PC-3 (cell line): ENCODE results near the gene KHK. TPM values are rescaled to one million over a fixed set of nuclear protein-coding genes. Genes with fewer than 3 reads are reported as not detected.

ENCODE experiments used
- ATAC-seq: fragments of 200-7000 bp; cut with Tn5 transposase; 2 replicates; pipeline ENCODE4 v1.9.1; 2020; ENCODE audit warnings: mild to moderate bottlenecking, moderate library complexity
- BruUV-seq: library from RNA; stranded (reverse); fragments of 400-500 nt; replicated peaks from 2 replicates; lab custom pipeline; 2021; lab: Mats Ljungman, UMichigan
- CTCF ChIA-PET: fragments of 300-600 bp; sonication (Branson Sonifier 250); formaldehyde crosslinking; loops from one replicate; lab custom pipeline; 2022; ENCODE audit warnings: antibody characterized with exemption; lab: Charles Lee
- POLR2A ChIA-PET: fragments of 300-600 bp; sonication (Branson Sonifier 250); formaldehyde crosslinking; loops from one replicate; lab custom pipeline; 2022; ENCODE audit warnings: antibody characterized with exemption; ENCODE audit not compliant: unreplicated experiment; lab: Charles Lee
- DNase-seq: peaks from one replicate; pipeline ENCODE4 v3.0.0-alpha.2; 2015
- H2AFZ ChIP-seq: fragments of 300-600 bp; sonication (generic); 2 replicates; pipeline ENCODE4 v1.6.0; 2016; ENCODE audit warnings: antibody characterized with exemption, low read length
- H3F3A ChIP-seq: fragments of 300-600 bp; sonication (generic); one replicate; pipeline ENCODE4 v1.6.0; 2017; ENCODE audit warnings: antibody characterized with exemption, low read length, control low read depth, mild to moderate bottlenecking; ENCODE audit not compliant: unreplicated experiment
- H3K27ac ChIP-seq: fragments of 300-600 bp; sonication (generic); 2 replicates; pipeline ENCODE4 v1.5.1; 2016; ENCODE audit warnings: mild to moderate bottlenecking, low read length
- H3K27me3 ChIP-seq: fragments of 300-600 bp; sonication (generic); 2 replicates; pipeline ENCODE4 v1.6.1; 2016; ENCODE audit warnings: low read length, mixed read lengths
- H3K36me3 ChIP-seq: fragments of 300-600 bp; sonication (generic); 2 replicates; pipeline ENCODE4 v1.6.1; 2016; ENCODE audit warnings: low read depth, mixed run types, low read length, mixed read lengths
- H3K4me1 ChIP-seq: fragments of 300-600 bp; sonication (generic); 2 replicates; pipeline ENCODE4 v1.5.1; 2016; ENCODE audit warnings: low read length; ENCODE audit not compliant: insufficient read depth
- H3K4me2 ChIP-seq: fragments of 300-600 bp; sonication (generic); 2 replicates; pipeline ENCODE4 v1.6.0; 2016; ENCODE audit warnings: low read length
- H3K4me3 ChIP-seq: fragments of 300-600 bp; sonication (generic); 2 replicates; pipeline ENCODE4 v1.5.1; 2016; ENCODE audit warnings: mild to moderate bottlenecking, low read length, mixed read lengths
- H3K79me2 ChIP-seq: fragments of 300-600 bp; sonication (generic); 2 replicates; pipeline ENCODE4 v1.6.1; 2017; ENCODE audit warnings: low read length, mixed read lengths
- H3K9ac ChIP-seq: fragments of 300-600 bp; sonication (generic); 2 replicates; pipeline ENCODE4 v1.6.0; 2016; ENCODE audit warnings: mild to moderate bottlenecking, low read length
- H3K9me2 ChIP-seq: fragments of 300-600 bp; sonication (generic); replicated peaks from 2 replicates; pipeline ENCODE4 v1.6.1; 2016; ENCODE audit warnings: mixed run types, low read length, mixed read lengths
- H3K9me3 ChIP-seq: fragments of 300-600 bp; sonication (generic); 2 replicates; pipeline ENCODE4 v1.6.1; 2016; ENCODE audit warnings: low read length, mixed read lengths
- H4K20me1 ChIP-seq: fragments of 300-600 bp; sonication (generic); 2 replicates; pipeline ENCODE4 v1.6.1; 2016; ENCODE audit warnings: low read length, mixed read lengths
- CTCF ChIP-seq: fragments of 300-600 bp; sonication (generic); conservative IDR thresholded peaks from 2 replicates; pipeline ENCODE4 v1.5.1; 2017; ENCODE audit warnings: antibody characterized with exemption, low read depth, mild to moderate bottlenecking, low read length
- EZH2 ChIP-seq: fragments of 300-600 bp; sonication (generic); IDR thresholded peaks from one replicate; pipeline ENCODE4 v1.6.1; 2017; ENCODE audit warnings: antibody characterized with exemption, mild to moderate bottlenecking, low read length; ENCODE audit not compliant: unreplicated experiment
- EZH2phosphoT487 ChIP-seq: fragments of 300-600 bp; sonication (generic); IDR thresholded peaks from 2 replicates; pipeline ENCODE4 v1.6.1; 2018; ENCODE audit warnings: mild to moderate bottlenecking, antibody characterized with exemption, low read length, borderline replicate concordance
- intact Hi-C: fragments of 100-400 bp; cut with micrococcal nuclease; formaldehyde crosslinking; loops from 2 replicates; pipeline ENCODE4 v1.9.0; 2023
- total RNA-seq: library from RNA; depleted of rRNA; stranded (reverse); fragments of >200 nt; gene quantifications from 2 replicates; pipeline ENCODE4 v1.2.3, GENCODE V29; 2014

The KHK gene
- total RNA-seq, 1 experiment from 2014 or later = 11.0 TPM

GRCh38 chr2:27122791-27123190 lies 36.2 kb downstream of the KHK start:
- Histone ChIP-seq H3K27me3 (no peaks in the 10 kb centered on the region), H3K36me3 (no peaks in the 10 kb centered on the region), H3K9ac (no peak overlapping the region), H3K4me1 (no peaks in the 10 kb centered on the region), H3K4me3 (no peak overlapping the region), H3K79me2 (no peaks in the 10 kb centered on the region), H3K4me2 (no peak overlapping the region), H3K9me3 (no peaks in the 10 kb centered on the region), H3K27ac (no peak overlapping the region), H4K20me1 (no peaks in the 10 kb centered on the region), H3K9me2 (no peaks in the 10 kb centered on the region), H3F3A (no peaks in the 10 kb centered on the region), H2AFZ (no peak overlapping the region)
- no TSS peak for BruUV-seq
- TF ChIP-seq EZH2phosphoT487 (no peak), CTCF (no peak), EZH2 (no peak)
- ATAC-seq (no peak), DNase-seq (no peak)
- CTCF ChIA-PET = no interaction called here
- POLR2A ChIA-PET = no interaction called here
- intact Hi-C loops = no loop called here

DNA sequence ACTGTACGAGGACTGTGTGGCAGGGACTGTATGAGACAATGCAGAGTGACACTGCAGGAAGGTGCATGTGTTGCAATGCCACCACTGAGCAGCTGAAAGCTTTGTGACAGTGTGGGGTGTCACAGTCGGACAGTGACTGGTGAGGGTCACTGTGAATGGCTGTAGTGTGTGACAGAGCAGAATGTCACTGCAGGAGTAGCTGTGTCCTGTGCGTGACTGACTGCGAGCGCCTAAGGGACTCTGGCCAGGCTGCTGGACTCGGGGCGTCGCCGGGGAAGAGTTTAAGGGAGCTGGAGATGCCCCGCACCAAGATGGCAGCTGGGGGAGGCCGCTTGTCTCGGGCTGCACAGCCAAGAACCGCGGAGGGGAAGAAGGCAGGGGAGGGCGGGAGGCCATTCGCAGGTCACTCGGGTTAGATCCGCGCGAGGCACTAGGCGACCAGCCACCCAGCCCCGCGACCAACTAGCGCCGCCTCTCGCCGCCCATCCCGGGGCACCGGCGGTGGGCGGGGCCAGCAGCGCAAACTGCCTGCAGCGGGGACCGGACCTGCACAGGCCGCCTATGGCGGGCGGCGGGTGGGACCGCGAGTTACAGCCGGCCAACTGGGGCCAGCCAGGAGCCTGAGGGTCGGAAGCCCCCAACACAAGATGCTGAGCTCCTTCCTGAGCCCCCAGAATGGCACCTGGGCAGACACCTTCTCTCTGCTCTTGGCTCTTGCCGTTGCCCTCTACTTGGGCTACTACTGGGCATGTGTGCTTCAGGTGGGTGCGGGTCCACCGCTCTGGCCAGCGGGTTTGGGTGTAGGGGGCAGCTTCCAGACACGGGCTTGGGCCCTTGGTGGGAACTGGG lies 37.0 kb downstream of the KHK start, which contains the start of gene ABHD1:
ABHD1 (plus strand) TSS at position 514 of the 849 bp plus-strand sequence; CDS start at position 648, 134 bp downstream.
- no peaks in the 10 kb centered on the region for H3K79me2 ChIP-seq
- TF ChIP-seq CTCF = no peak
- no peak for TF ChIP-seq EZH2phosphoT487
- TF ChIP-seq EZH2 = no peak
- no peaks in the 10 kb centered on the region for H3K27me3 ChIP-seq
- intact Hi-C loops = no loop called here
- H3F3A ChIP-seq = no peaks in the 10 kb centered on the region
- no peak within 1 kb of the TSS for H3K9ac ChIP-seq
- CTCF ChIA-PET = no interaction called here
- H3K9me3 ChIP-seq = no peaks in the 10 kb centered on the region
- peak within 1 kb of the TSS; percentile 63 for H3K4me3 ChIP-seq
- H3K4me1 ChIP-seq = no peaks in the 10 kb centered on the region
- no peaks in the 10 kb centered on the region for H3K9me2 ChIP-seq
- ATAC-seq (peak; percentile 44), DNase-seq (no peak)
- H4K20me1 ChIP-seq = no peaks in the 10 kb centered on the region
- no TSS peak for BruUV-seq
- H3K4me2 ChIP-seq = peak within 1 kb of the TSS; percentile 77
- peak within 1 kb of the TSS; percentile 66 for H2AFZ ChIP-seq
- no peaks in the 10 kb centered on the region for H3K36me3 ChIP-seq
- POLR2A ChIA-PET = no interaction called here
- H3K27ac ChIP-seq = no peak within 1 kb of the TSS

- intact Hi-C loops = no loop called here
These were observed 38.5 kb downstream of the KHK start for GRCh38 chr2:27125104-27125503.

More at GRCh38 chr2:27125104-27125503, 38.5 kb downstream of the KHK start:
- H3K36me3 ChIP-seq = no peaks in the 10 kb centered on the region
- no peaks in the 10 kb centered on the region for H3K9me3 ChIP-seq
- no peaks in the 10 kb centered on the region for H3F3A ChIP-seq
- no peak overlapping the region for H3K27ac ChIP-seq
- no peak overlapping the region for H3K4me3 ChIP-seq
- no peaks in the 10 kb centered on the region for H3K27me3 ChIP-seq
- no TSS peak for BruUV-seq
- ATAC-seq (no peak), DNase-seq (no peak)
- ChIA-PET POLR2A (no interaction called here), CTCF (no interaction called here)
- no peak overlapping the region for H3K9ac ChIP-seq
- H3K9me2 ChIP-seq = no peaks in the 10 kb centered on the region
- no peak for TF ChIP-seq CTCF
- TF ChIP-seq EZH2phosphoT487 = no peak
- no peak for TF ChIP-seq EZH2
- H3K4me2 ChIP-seq = no peak overlapping the region
- no peaks in the 10 kb centered on the region for H3K4me1 ChIP-seq
- H2AFZ ChIP-seq = no peak overlapping the region
- H3K79me2 ChIP-seq = no peaks in the 10 kb centered on the region
- H4K20me1 ChIP-seq = no peaks in the 10 kb centered on the region
